Parathyroid adenoma (tissue), 2 donors: ENCODE data around the gene ACBD3.

Experiments used
- H2AFZ ChIP-seq: fragments of 300-600 bp; sonication (generic); one replicate; pipeline ENCODE4 v1.7.0; 2017; ENCODE audit warnings: antibody characterized with exemption, mild to moderate bottlenecking
- H3K27ac ChIP-seq: fragments of 300-600 bp; sonication (generic); one replicate; pipeline ENCODE4 v1.7.0; 2017
- H3K27me3 ChIP-seq: fragments of 300-600 bp; sonication (generic); one replicate; pipeline ENCODE4 v1.7.0; 2017; ENCODE audit warnings: low read length; ENCODE audit not compliant: control insufficient read depth, insufficient read depth
- H3K36me3 ChIP-seq: fragments of 300-600 bp; sonication (generic); one replicate; pipeline ENCODE4 v1.7.0; 2017; ENCODE audit warnings: low read length; ENCODE audit not compliant: control insufficient read depth, insufficient read depth
- H3K4me1 ChIP-seq: fragments of 300-600 bp; sonication (generic); one replicate; pipeline ENCODE4 v1.7.0; 2017; ENCODE audit warnings: control low read depth
- H3K4me2 ChIP-seq: fragments of 300-600 bp; sonication (generic); one replicate; pipeline ENCODE4 v1.7.0; 2017; ENCODE audit warnings: low read length
- H3K4me3 ChIP-seq: fragments of 300-600 bp; sonication (generic); one replicate; pipeline ENCODE4 v1.7.0; 2017; ENCODE audit warnings: low read depth, low read length
- H3K79me2 ChIP-seq: fragments of 300-600 bp; sonication (generic); one replicate; pipeline ENCODE4 v1.7.0; 2017; ENCODE audit warnings: control low read depth
- H3K9ac ChIP-seq: fragments of 300-600 bp; sonication (generic); one replicate; pipeline ENCODE4 v1.7.0; 2017; ENCODE audit warnings: mild to moderate bottlenecking
- H3K9me3 ChIP-seq: fragments of 300-600 bp; sonication (generic); one replicate; pipeline ENCODE4 v1.7.0; 2017; ENCODE audit warnings: low read length; ENCODE audit not compliant: control insufficient read depth
- CTCF ChIP-seq: fragments of 300-600 bp; sonication (generic); IDR thresholded peaks from one replicate; pipeline ENCODE4 v1.7.0; 2017; ENCODE audit warnings: antibody characterized with exemption, mild to moderate bottlenecking
- donor health status: primary hyperparathyroidism.

ACBD3 gene

GRCh38 chr1:226162898-226163297 lies 23.6 kb downstream of the ACBD3 start:
- H3K4me1 ChIP-seq, result no peaks in the 10 kb centered on the region
- H3K36me3 ChIP-seq, result no peaks in the 10 kb centered on the region
- H3K4me3 ChIP-seq, result no peak overlapping the region
- no peak overlapping the region for H3K4me2 ChIP-seq
- no peaks in the 10 kb centered on the region for H3K9me3 ChIP-seq
- no peak for TF ChIP-seq CTCF
- H3K79me2 ChIP-seq, result peaks cover 5% of the 10 kb centered on the region
- no peaks in the 10 kb centered on the region for H3K27me3 ChIP-seq
- no peak overlapping the region for H2AFZ ChIP-seq
- H3K27ac ChIP-seq, result no peak overlapping the region
- no peak overlapping the region for H3K9ac ChIP-seq

DNA sequence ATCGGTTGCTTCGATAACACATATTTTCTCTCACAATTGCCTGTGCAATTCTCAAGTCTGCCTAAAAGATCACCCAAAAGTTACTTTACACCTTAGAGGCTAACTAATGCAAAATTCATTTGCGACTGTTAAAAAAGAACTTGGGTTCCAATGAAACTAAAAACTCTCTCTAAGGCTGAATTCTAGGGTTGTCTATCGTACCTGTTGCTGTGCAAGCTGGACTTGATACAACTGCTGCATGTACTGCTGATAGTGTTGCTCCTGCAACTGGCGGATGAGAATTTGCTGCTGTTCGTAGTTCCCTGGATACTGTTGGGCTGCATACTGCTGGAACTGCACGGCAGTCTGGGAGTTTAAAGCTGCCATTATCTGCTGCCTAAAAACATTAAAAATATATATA lies 27.6 kb downstream of the ACBD3 start:
- Histone ChIP-seq H3K4me1 (no peaks in the 10 kb centered on the region), H3K4me3 (no peak overlapping the region), H3K4me2 (no peak overlapping the region), H3K27me3 (no peaks in the 10 kb centered on the region), H3K36me3 (no peaks in the 10 kb centered on the region), H3K9ac (no peak overlapping the region), H3K9me3 (no peaks in the 10 kb centered on the region), H2AFZ (no peak overlapping the region), H3K79me2 (no peaks in the 10 kb centered on the region), H3K27ac (no peak overlapping the region)
- no peak for TF ChIP-seq CTCF

DNA sequence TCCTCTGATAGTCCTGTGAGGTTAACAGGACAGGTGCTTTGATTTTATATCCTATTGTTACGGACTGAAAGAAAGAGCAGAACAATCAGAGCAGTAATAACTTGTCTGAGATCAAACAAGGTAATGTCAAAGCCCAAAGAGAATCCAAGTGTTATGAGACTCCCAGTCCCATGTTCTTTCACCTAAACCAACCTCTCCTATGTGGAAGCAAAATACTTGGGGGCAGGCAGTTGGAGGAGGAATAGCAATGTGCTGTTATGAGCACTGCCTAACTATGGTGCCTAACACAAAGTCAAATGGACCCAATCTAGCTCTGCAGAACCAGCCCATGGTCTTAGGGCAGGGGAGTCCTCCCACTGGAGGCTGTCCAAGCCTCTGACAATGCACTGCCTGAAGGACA lies 28.1 kb downstream of the ACBD3 start:
- Histone ChIP-seq H3K4me1 (no peaks in the 10 kb centered on the region), H3K4me3 (no peak overlapping the region), H3K9me3 (no peaks in the 10 kb centered on the region), H3K27ac (no peak overlapping the region), H3K27me3 (no peaks in the 10 kb centered on the region), H3K36me3 (no peaks in the 10 kb centered on the region), H3K4me2 (no peak overlapping the region), H2AFZ (no peak overlapping the region), H3K9ac (no peak overlapping the region), H3K79me2 (no peaks in the 10 kb centered on the region)
- TF ChIP-seq CTCF, result no peak

- Histone ChIP-seq H3K9me3 (no peaks in the 10 kb centered on the region), H3K4me1 (no peaks in the 10 kb centered on the region), H2AFZ (no peak overlapping the region), H3K27ac (no peak overlapping the region), H3K4me3 (no peak overlapping the region), H3K79me2 (no peaks in the 10 kb centered on the region), H3K4me2 (no peak overlapping the region), H3K9ac (no peak overlapping the region), H3K27me3 (no peaks in the 10 kb centered on the region), H3K36me3 (no peaks in the 10 kb centered on the region)
- no peak for TF ChIP-seq CTCF
These were observed 28.7 kb downstream of the ACBD3 start for GRCh38 chr1:226157761-226158316.

GRCh38 chr1:226154593-226154992 lies 31.9 kb downstream of the ACBD3 start:
- H2AFZ ChIP-seq, result no peak overlapping the region
- no peak overlapping the region for H3K4me3 ChIP-seq
- no peaks in the 10 kb centered on the region for H3K4me1 ChIP-seq
- no peak overlapping the region for H3K4me2 ChIP-seq
- H3K9me3 ChIP-seq, result no peaks in the 10 kb centered on the region
- no peak overlapping the region for H3K27ac ChIP-seq
- H3K9ac ChIP-seq, result no peak overlapping the region
- H3K79me2 ChIP-seq, result no peaks in the 10 kb centered on the region
- no peaks in the 10 kb centered on the region for H3K36me3 ChIP-seq
- H3K27me3 ChIP-seq, result no peaks in the 10 kb centered on the region
- TF ChIP-seq CTCF, result no peak
